ENCODE data around the gene GNAQ.
"Not testable (repeated sequence)": the region's sequence is repeated elsewhere in the genome, so short reads cannot be mapped to it uniquely, and the experiment has no call there.

Gene GNAQ

DNA sequence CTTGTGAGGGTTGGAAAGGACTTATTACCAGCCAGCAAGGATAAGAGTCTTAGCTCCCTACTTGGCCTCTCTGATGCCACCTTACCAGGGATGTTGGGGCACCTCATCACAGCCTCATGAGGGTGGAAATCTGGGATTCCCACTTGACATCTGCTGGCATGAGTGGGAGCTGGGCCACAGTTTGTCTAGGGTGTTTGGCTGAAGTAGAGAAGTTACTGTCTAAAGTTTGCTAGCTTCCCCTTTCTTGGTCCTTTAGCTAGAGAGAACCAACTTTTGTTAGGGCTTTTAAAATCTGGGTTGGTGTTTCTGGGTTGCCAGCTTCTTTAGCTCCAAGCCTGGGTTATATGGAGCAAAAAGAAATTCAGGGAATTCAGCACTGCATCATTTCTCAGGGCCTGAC is 326.0 kb downstream of the GNAQ start:
- no peak overlapping the region for H3K4me3 ChIP-seq (ENCODE audit: low read length)
- no peak for TF ChIP-seq ZNF274 (IDR thresholded peaks at IDR 0.05; ENCODE audit: low read depth, low read length)

GRCh38 chr9:77702521-77703390 is 328.9 kb downstream of the GNAQ start:
- not testable (repeated sequence) for H3K4me3 ChIP-seq (ENCODE audit: low read length)

- no peak for TF ChIP-seq ZNF274 (IDR thresholded peaks at IDR 0.05; ENCODE audit: low read depth, low read length)
- H3K4me3 ChIP-seq (ENCODE audit: low read length) = no peak overlapping the region
These were observed 334.2 kb downstream of the GNAQ start for GRCh38 chr9:77697238-77697984.

DNA sequence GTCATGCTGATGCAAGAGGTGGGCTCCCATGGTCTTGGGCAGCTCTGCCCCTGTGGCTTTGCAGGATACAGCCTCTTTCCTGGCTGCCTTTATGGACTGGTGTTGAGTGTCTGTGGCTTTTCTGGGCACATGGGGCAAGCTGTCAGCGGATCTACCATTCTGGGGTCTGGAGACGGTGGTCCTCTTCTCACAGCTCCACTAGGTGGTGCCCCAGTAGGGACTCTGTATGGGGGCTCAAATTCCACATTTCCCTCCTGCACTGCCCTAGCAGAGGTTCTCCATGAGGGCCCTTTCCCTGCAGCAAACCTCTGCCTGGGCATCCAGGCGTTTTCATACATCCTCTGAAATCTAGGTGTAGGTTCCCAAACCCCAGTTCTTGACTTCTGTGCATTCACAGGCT is 340.9 kb downstream of the GNAQ start:
- not testable (repeated sequence) for H3K4me3 ChIP-seq (ENCODE audit: low read length)

DNA sequence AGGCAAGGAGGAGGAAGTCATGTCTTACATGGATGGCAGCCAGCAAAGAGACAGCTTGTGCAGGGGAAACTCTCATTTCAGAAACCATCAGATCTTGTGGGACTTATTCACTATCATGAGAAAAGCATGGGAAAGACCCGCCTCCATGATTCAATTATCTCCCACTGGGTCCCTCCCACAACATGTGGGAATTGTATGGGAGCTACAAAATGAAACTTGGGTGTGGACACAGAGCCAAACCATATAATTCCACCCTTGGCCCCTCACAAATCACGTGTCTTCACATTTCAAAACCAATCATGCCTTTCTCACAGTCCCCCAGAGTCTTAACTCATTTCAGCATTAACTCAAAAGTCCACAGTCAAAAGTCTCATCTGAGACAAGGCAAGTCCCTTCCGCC is 341.5 kb downstream of the GNAQ start:
- not testable (repeated sequence) for H3K4me3 ChIP-seq (ENCODE audit: low read length)

DNA sequence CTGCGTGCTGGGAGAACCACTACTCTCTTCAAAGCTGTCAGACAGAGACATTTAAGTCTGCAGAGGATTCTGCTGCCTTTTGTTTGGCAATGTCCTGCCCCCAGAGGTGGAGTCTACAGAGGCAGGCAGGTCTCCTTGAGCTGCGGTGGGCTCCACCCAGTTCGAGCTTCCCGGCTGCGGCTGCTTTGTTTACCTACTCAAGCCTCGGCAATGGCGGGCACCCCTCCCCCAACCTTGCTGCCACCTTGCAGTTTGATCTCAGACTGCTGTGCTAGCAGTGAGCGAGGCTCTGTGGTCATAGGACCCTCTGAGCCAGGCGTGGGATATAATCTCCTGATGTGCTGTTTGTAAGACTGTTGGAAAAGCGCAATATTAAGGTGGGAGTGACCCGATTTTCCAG is 343.9 kb downstream of the GNAQ start:
- not testable (repeated sequence) for H3K4me3 ChIP-seq (ENCODE audit: low read length)

DNA sequence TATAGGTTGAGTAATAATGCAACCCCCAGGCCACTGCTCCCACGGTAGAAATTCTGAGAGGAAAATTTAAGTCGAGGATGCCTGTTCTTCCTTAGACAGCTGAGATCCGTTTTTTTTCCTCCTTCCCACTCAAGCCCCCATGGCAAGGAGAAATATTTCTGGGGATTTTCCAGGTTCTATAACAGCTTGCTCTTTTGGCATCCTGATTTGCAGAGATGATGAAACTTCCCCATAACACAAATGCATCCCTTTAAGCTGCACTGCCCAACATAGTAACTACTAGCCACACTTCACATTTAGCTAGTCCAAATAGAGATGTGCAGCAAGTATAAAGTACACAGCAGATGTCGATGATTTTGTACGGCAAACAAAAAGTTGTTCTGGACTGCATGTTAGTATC is 351.0 kb downstream of the GNAQ start:
- TF ChIP-seq ZNF274 (IDR thresholded peaks at IDR 0.05; ENCODE audit: low read depth, low read length) = no peak
- H3K4me3 ChIP-seq (ENCODE audit: low read length) = no peak overlapping the region

- TF ChIP-seq ZNF274 (IDR thresholded peaks at IDR 0.05; ENCODE audit: low read depth, low read length) = no peak
- no peak overlapping the region for H3K4me3 ChIP-seq (ENCODE audit: low read length)
These were observed 351.8 kb downstream of the GNAQ start for GRCh38 chr9:77679661-77680368.

DNA sequence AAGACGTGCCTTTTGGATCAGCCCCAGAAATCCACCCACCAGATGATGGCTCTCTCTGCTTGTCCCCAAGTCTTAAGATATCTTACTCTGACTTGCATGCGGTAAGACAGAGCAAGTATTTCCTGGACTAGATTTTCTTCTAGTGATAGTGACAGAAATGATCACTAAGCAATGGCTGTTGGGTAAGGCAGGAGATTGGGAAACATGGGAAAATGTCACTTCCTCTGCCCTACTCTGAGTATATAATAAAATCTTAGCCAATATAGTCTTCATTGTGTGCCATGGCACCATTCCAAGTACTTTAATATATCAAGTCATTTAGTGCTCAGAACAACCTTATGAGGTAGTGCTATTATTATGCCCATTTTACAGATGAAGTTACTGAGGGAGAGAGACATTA is 352.5 kb downstream of the GNAQ start:
- no peak for TF ChIP-seq ZNF274 (IDR thresholded peaks at IDR 0.05; ENCODE audit: low read depth, low read length)
- H3K4me3 ChIP-seq (ENCODE audit: low read length) = no peak overlapping the region

DNA sequence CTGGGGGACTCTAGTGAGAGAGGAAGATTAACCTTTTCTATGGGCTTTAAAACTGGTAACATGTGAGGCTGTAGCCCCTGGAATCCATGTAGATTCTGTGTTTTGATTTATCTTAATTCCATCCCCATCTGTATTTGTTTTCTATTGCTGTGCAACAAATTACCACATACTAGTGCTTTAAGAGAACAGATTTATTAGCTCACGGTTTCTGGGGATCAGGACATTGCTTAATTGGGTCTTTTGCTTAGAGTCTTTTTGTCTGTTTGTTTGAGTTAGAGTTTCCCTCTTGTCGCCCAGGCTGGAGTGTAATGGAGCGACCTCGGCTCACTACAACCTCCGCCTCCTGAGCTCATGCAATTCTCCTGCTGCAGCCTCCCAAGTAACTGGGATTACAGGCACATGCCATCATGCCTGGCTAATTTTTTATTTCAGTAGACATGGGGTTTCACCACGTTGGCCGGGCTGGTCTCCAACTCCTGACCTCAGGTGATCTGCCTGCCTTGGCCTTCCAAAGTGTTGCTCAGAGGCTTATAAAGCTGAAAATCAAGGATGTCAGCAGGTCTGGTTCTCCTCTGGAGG is 353.6 kb downstream of the GNAQ start:
- no peak for TF ChIP-seq ZNF274 (IDR thresholded peaks at IDR 0.05; ENCODE audit: low read depth, low read length)
- no peak overlapping the region for H3K4me3 ChIP-seq (ENCODE audit: low read length)

DNA sequence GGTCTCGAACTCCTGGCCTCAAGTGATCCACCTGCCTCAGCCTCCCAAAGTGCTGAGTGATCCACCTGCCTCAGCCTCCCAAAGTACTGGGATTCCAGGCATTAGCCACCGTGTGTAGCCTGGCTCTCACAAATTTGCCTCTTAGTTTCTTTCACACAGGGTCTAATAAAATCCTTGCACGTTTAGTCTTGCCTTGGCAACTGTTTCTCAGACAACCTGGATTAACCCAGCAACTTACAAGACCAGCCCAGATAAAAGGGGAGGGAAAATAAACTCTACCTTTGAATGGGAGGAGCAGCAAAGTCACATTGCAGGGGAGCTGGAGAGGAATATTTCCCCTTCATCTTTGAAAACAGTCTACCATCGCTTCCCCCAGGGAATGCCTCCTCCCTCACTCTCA is 354.2 kb downstream of the GNAQ start:
- H3K4me3 ChIP-seq (ENCODE audit: low read length) = no peak overlapping the region
- TF ChIP-seq ZNF274 (IDR thresholded peaks at IDR 0.05; ENCODE audit: low read depth, low read length) = no peak

GRCh38 chr9:77673941-77674791 is 357.4 kb downstream of the GNAQ start:
- no peak overlapping the region for H3K4me3 ChIP-seq (ENCODE audit: low read length)
- TF ChIP-seq ZNF274 (IDR thresholded peaks at IDR 0.05; ENCODE audit: low read depth, low read length) = no peak

DNA sequence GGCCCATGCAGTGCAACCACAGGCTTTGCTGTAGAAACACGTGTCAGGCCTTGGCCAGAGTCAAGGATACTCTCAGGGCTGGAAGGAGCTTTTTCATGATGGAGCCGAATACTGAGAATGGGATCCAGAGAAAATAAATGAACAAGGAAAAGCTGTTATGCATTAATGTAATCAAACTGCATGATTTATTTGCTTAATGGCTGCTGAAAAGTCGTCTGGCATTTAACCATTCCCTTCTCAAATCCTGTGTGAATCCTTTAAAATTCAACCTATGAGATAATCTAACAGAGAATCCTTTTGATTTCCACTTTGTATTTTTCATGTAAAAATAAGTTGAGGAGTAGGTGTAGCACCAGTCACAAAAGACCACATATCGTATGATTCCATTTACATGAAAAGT is 359.4 kb downstream of the GNAQ start:
- no peak for TF ChIP-seq ZNF274 (IDR thresholded peaks at IDR 0.05; ENCODE audit: low read depth, low read length)
- no peak overlapping the region for H3K4me3 ChIP-seq (ENCODE audit: low read length)

GRCh38 chr9:77667151-77667550 is 364.5 kb downstream of the GNAQ start:
- TF ChIP-seq ZNF274 (IDR thresholded peaks at IDR 0.05; ENCODE audit: low read depth, low read length) = no peak
- H3K4me3 ChIP-seq (ENCODE audit: low read length) = no peak overlapping the region

Measured in GM08714 (cell line).